A549 (cell line): ENCODE measurements around the gene IFNA21. TPM values are rescaled to one million over a fixed set of nuclear protein-coding genes. Genes with fewer than 3 reads are reported as not detected.

ENCODE experiments used
- ATAC-seq, 2 experiments: fragments of 200-7000 bp in 1 of 2; fragments of >200 bp in 1 of 2; cut with Nextera tagmentation in 1 of 2; cut with Tn5 transposase in 1 of 2; 3 replicates each; pipeline versions ENCODE4 v1.8.0 to v1.9.1; 2018 to 2020; ENCODE audit warnings: mild to moderate bottlenecking in 1 of 2, moderate library complexity in 1 of 2
- CTCF ChIA-PET: fragments of 300-600 bp; sonication (Branson Sonifier 250); formaldehyde crosslinking; extraction: SDS; loops from one replicate; lab custom pipeline; 2021; ENCODE audit warnings: antibody characterized with exemption, inconsistent platforms; lab: Yijun Ruan, JAX
- POLR2A ChIA-PET: fragments of 350-600 bp; formaldehyde crosslinking; extraction: SDS; loops from one replicate; lab custom pipeline; 2021; ENCODE audit warnings: antibody characterized with exemption, inconsistent platforms; lab: Yijun Ruan, JAX
- DNase-seq, 2 experiments: peaks; one replicate each; pipeline versions ENCODE4 v3.0.0 to v3.0.0-alpha.2; 2011 to 2016; ENCODE audit warnings: low read depth in 1 of 2, low spot score in 1 of 2
- FAIRE-seq: peaks from 2 replicates; lab custom pipeline; 2011; peaks lifted over from hg19 to GRCh38; lab: Jason Lieb, UNC
- H3K27ac ChIP-seq, 2 experiments: fragments of >200 bp; sonication (Bioruptor Twin); formaldehyde crosslinking; 3 replicates each; pipeline ENCODE4 v1.5.1; 2016 to 2017
- H3K4me1 ChIP-seq: fragments of >200 bp; sonication (Bioruptor Twin); formaldehyde crosslinking; 3 replicates; pipeline ENCODE4 v1.6.1; 2016
- H3K4me2 ChIP-seq: fragments of >200 bp; sonication (Bioruptor Twin); formaldehyde crosslinking; 3 replicates; pipeline ENCODE4 v1.6.1; 2016
- H3K4me3 ChIP-seq: fragments of >200 bp; sonication (Bioruptor Twin); formaldehyde crosslinking; 3 replicates; pipeline ENCODE4 v1.5.1; 2016
- H3K9me3 ChIP-seq: fragments of >200 bp; sonication (Bioruptor Twin); formaldehyde crosslinking; 3 replicates; pipeline ENCODE4 v1.6.1; 2016
- BHLHE40 ChIP-seq: IDR thresholded peaks from 2 replicates; pipeline ENCODE4 v1.6.1; 2012; ENCODE audit warnings: low read depth, low read length, inconsistent platforms
- CBX2 ChIP-seq: fragments of 200-600 bp; sonication (generic); IDR thresholded peaks from 2 replicates; pipeline ENCODE4 v1.6.1; 2016; ENCODE audit warnings: low read depth, mild to moderate bottlenecking, borderline replicate concordance
- CBX8 ChIP-seq: fragments of 200-600 bp; sonication (generic); IDR thresholded peaks from 2 replicates; pipeline ENCODE4 v1.6.1; 2016
- CEBPB ChIP-seq, 2 experiments: fragments of >200 bp in 1 of 2; sonication (Bioruptor Twin) in 1 of 2; formaldehyde crosslinking in 1 of 2; IDR thresholded peaks; 2 replicates each; pipeline ENCODE4 v1.6.1; 2012 to 2016
- CHD2 ChIP-seq: fragments of 150-350 bp; IDR thresholded peaks from 2 replicates; pipeline ENCODE4 v1.6.1; 2014; ENCODE audit warnings: low read length; ENCODE audit not compliant: partially characterized antibody
- CHD4 ChIP-seq: fragments of 200-600 bp; sonication (generic); IDR thresholded peaks from 2 replicates; pipeline ENCODE4 v1.6.1; 2016; ENCODE audit warnings: antibody characterized with exemption, mild to moderate bottlenecking, borderline replicate concordance
- E2F6 ChIP-seq: IDR thresholded peaks from 2 replicates; pipeline ENCODE4 v1.6.1; 2012; ENCODE audit warnings: low read depth, borderline replicate concordance
- ELK1 ChIP-seq: fragments of 150-350 bp; IDR thresholded peaks from 2 replicates; pipeline ENCODE4 v1.6.1; 2014; ENCODE audit warnings: low read depth, mild to moderate bottlenecking, low read length
- EP300 ChIP-seq, 2 experiments: fragments of >200 bp; sonication (Bioruptor Twin); formaldehyde crosslinking; IDR thresholded peaks; 2 replicates in 1 of 2; 3 replicates in 1 of 2; pipeline ENCODE4 v1.6.1; 2016 to 2017
- GATA3 ChIP-seq: IDR thresholded peaks from 2 replicates; pipeline ENCODE4 v1.6.1; 2012; ENCODE audit warnings: borderline replicate concordance
- HDAC2 ChIP-seq: fragments of 200-600 bp; sonication (generic); IDR thresholded peaks from 2 replicates; pipeline ENCODE4 v1.6.1; 2016
- HOXA7 ChIP-seq: fragments of 250-450 bp; sonication (Bioruptor Pico); IDR thresholded peaks from 2 replicates; pipeline ENCODE4 v1.5.0; 2020; ENCODE audit warnings: mild to moderate bottlenecking, moderate library complexity
- JUN ChIP-seq, 2 experiments: fragments of >200 bp; sonication (Bioruptor Twin); formaldehyde crosslinking; IDR thresholded peaks; 2 replicates in 1 of 2; 3 replicates in 1 of 2; pipeline ENCODE4 v1.6.1; 2016 to 2017
- MAFK ChIP-seq: fragments of 450-650 bp; IDR thresholded peaks from 2 replicates; pipeline ENCODE4 v1.6.1; 2014; ENCODE audit not compliant: partially characterized antibody
- NR3C1 ChIP-seq: fragments of >200 bp; sonication (Bioruptor Twin); formaldehyde crosslinking; IDR thresholded peaks from 3 replicates; pipeline ENCODE4 v1.6.1; 2017
- PBX3 ChIP-seq: IDR thresholded peaks from 2 replicates; pipeline ENCODE4 v1.6.1; 2012
- POLR2AphosphoS2 ChIP-seq: conservative IDR thresholded peaks from 2 replicates; pipeline ENCODE4 v1.6.1; 2012; ENCODE audit warnings: low read length, improper control_type of control experiment, inconsistent platforms
- RARB ChIP-seq: fragments of 250-450 bp; sonication (Bioruptor Pico); IDR thresholded peaks from 2 replicates; pipeline ENCODE4 v1.8.0; 2021; ENCODE audit warnings: mild to moderate bottlenecking, moderate library complexity
- RCOR1 ChIP-seq: fragments of 150-350 bp; IDR thresholded peaks from 2 replicates; pipeline ENCODE4 v1.6.1; 2014; ENCODE audit warnings: antibody characterized with exemption, low read length, low read depth
- RNF2 ChIP-seq: fragments of 200-600 bp; sonication (generic); IDR thresholded peaks from 2 replicates; pipeline ENCODE4 v1.6.1; 2016; ENCODE audit warnings: low read depth, mild to moderate bottlenecking, antibody characterized with exemption, moderate library complexity, borderline replicate concordance
- SREBF2 ChIP-seq: fragments of 450-650 bp; IDR thresholded peaks from 2 replicates; pipeline ENCODE4 v1.6.1; 2014; ENCODE audit warnings: mild to moderate bottlenecking, moderate library complexity
- TP53 ChIP-seq: fragments of 250-450 bp; sonication (Bioruptor Pico); IDR thresholded peaks from 2 replicates; pipeline ENCODE4 v1.5.0; 2021; ENCODE audit warnings: mild to moderate bottlenecking, moderate library complexity
- WGBS: methylation state at CpG from one replicate; pipeline ENCODE4 v1.1.6; 2017; ENCODE audit errors: missing lambda C conversion rate; 5-methylcytosine and 5-hydroxymethylcytosine counted together
- polyA plus RNA-seq, 4 experiments: library from polyadenylated mRNA; depleted of rRNA in 3 of 4; stranded (reverse); fragments of >200 nt; fragmentation: RNase III in 1 of 4; extraction: RNeasy Plus Mini Kit Qiagen cat#74134 plus additional on column Dnase treatment in 1 of 4; gene quantifications; 2 replicates in 3 of 4; 3 replicates in 1 of 4; pipeline ENCODE4 v1.2.3, GENCODE V29; 2011 to 2017
- TF ChIP-seq, protein P1 (sequence below): fragments of 250-450 bp; sonication (Bioruptor Pico); IDR thresholded peaks from 2 replicates; pipeline ENCODE4 v1.5.0; 2020; ENCODE audit warnings: low read depth, mild to moderate bottlenecking, moderate library complexity
- TF ChIP-seq, protein P2 (sequence below): fragments of >200 bp; sonication (Bioruptor Twin); formaldehyde crosslinking; IDR thresholded peaks from 3 replicates; pipeline ENCODE4 v1.6.1; 2016

Gene IFNA21
- polyA plus RNA-seq, 2 of the 4 experiments (the other 2 are of a cell fraction) = not detected

- CTCF ChIA-PET = no interaction called here
Measured at GRCh38 chr9:21172156-21172555, 5.7 kb upstream of the IFNA21 start.

GRCh38 chr9:21171351-21171750 is 4.9 kb upstream of the IFNA21 start:
- Histone ChIP-seq H3K4me3 (no peak overlapping the region), H3K27ac (no peak overlapping the region), H3K9me3 (no peaks in the 10 kb centered on the region), H3K4me2 (no peak overlapping the region), H3K4me1 (no peaks in the 10 kb centered on the region)
- DNase-seq (no peak), ATAC-seq (no peak), FAIRE-seq (no peak)
- WGBS = 0% methylated on average over 1 of the region's 1 CpG
- POLR2A ChIA-PET = no interaction called here
- CTCF ChIA-PET = no interaction called here
- TF ChIP-seq MAFK = no peak
- no peak for TF ChIP-seq POLR2AphosphoS2
- no peak for TF ChIP-seq E2F6
- TF ChIP-seq RARB (CRISPR knock-in tag) = no peak
- TF ChIP-seq ELK1 = no peak
- TF ChIP-seq RCOR1 = no peak
- no peak for TF ChIP-seq PBX3
- TF ChIP-seq CHD4 = no peak
- no peak for TF ChIP-seq SREBF2
- TF ChIP-seq JUN (IDR thresholded peaks at IDR 0.05) = no peak

More at GRCh38 chr9:21172156-21172555, 5.7 kb upstream of the IFNA21 start:
- H3K9me3 ChIP-seq = no peaks in the 10 kb centered on the region
- no peak overlapping the region for H3K4me3 ChIP-seq
- H3K4me2 ChIP-seq = no peak overlapping the region
- no peak for ATAC-seq
- WGBS = 58% methylated on average over 3 of the region's 3 CpGs
- no peak overlapping the region for H3K27ac ChIP-seq
- no peak for TF ChIP-seq NR3C1
- TF ChIP-seq CEBPB (IDR thresholded peaks at IDR 0.05) = no peak
- no peak for TF ChIP-seq CHD4
- TF ChIP-seq BHLHE40 = no peak
- TF ChIP-seq JUN (IDR thresholded peaks at IDR 0.05) = no peak
- no peak for TF ChIP-seq TP53 (CRISPR knock-in tag)
- TF ChIP-seq EP300 (IDR thresholded peaks at IDR 0.05) = no peak
- TF ChIP-seq PBX3 = no peak
- TF ChIP-seq ELK1 = no peak
- TF ChIP-seq HDAC2 = no peak
- no peak for TF ChIP-seq RCOR1
- TF ChIP-seq, protein P1, sequence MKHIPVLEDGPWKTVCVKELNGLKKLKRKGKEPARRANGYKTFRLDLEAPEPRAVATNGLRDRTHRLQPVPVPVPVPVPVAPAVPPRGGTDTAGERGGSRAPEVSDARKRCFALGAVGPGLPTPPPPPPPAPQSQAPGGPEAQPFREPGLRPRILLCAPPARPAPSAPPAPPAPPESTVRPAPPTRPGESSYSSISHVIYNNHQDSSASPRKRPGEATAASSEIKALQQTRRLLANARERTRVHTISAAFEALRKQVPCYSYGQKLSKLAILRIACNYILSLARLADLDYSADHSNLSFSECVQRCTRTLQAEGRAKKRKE = no peak
- TF ChIP-seq CBX8 = no peak
- no peak for TF ChIP-seq GATA3
- TF ChIP-seq HOXA7 (CRISPR knock-in tag) = no peak
- TF ChIP-seq, protein P2, sequence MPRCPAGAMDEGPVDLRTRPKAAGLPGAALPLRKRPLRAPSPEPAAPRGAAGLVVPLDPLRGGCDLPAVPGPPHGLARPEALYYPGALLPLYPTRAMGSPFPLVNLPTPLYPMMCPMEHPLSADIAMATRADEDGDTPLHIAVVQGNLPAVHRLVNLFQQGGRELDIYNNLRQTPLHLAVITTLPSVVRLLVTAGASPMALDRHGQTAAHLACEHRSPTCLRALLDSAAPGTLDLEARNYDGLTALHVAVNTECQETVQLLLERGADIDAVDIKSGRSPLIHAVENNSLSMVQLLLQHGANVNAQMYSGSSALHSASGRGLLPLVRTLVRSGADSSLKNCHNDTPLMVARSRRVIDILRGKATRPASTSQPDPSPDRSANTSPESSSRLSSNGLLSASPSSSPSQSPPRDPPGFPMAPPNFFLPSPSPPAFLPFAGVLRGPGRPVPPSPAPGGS = no peak
- TF ChIP-seq CHD2 = no peak
- TF ChIP-seq CBX2 = no peak
- TF ChIP-seq RNF2 = no peak
- TF ChIP-seq MAFK = no peak
- POLR2A ChIA-PET = no interaction called here
- H3K4me1 ChIP-seq = no peaks in the 10 kb centered on the region
- FAIRE-seq = no peak
- no peak for DNase-seq
